ENCODE results near the gene CYGB.
"Not testable (repeated sequence)": the region's sequence is repeated elsewhere in the genome, so short reads cannot be mapped to it uniquely, and the experiment has no call there.

Gene CYGB

DNA sequence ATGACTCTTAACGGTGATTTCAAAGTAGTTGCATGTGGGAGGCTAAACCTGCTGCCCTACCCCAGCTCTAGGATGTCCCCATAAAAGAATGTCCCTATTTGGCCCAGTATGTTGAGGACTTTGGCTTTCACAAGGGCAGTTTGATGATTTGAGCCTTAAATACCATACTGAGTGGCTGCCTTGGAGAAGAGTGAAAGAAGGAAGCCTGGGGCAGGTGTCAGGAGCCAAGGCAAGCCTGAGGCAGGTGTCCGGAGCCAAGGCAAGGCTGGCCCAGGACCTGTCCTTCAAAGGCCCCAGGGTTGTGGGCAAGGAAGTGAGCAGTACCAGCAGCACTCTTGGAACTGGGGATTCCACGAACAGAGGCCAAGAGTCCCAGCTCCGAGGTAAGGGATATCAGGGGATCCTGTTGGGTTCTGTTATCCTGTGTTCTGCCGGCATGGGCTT lies 29.5 kb upstream of the CYGB start:
- DNase-seq: no peak

DNA sequence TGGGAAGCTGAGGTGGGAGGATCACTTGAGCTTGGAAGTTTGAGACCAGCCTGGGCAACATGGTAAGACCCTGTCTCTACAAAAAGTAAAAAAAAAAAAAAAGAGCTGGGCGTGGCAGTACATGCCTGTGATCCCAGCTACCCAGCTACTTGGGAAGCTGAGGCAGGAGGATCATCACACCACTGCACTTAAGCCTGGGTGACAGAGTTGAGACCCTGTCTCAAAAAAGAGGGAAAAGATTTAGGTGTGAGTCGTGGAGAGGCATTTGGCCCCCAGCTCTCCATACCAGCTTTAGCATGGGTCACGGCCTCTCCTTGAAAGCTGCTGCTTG lies 29.1 kb upstream of the CYGB start:
- no peak for DNase-seq

DNA sequence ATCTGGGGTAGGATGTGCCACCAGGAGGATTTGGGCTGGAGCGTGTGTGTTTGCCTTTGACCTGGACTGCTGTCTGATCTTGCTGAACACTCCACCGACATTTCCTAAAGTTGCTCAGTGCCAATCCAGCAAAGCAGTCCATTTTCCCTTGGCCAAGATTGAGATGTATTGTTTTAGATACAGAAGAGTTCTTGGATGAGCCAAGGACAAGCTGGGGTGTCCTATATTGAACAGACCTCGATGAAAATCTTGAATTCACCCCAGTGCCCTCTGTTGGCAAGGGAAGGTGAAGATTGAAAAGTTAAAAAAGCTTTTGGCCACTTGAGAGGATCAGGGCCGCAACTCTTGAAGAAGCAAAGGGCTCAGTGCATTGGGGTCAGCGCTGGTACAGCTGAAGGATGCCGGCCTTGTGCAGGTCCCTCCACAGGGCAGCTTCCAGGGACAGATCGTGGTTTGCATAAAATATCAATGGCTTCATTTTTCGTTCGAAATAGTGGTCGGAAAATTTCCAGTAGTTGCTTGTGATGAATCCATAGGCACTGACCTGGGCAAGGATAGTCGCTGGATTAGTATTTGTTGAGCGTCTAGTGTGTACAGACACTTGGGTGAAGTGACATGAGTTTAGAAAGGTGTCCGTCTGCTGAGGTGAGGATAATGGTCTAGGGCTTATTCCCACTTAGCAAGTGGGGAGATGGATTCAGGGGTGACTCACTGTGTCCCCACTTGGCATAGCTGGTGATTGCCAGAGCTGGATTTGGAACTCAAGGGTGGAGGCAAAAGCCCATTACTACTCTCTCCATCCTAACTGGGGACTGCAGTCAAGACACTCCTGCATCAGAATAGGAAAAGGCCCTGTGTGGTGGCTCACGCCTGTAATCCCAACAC lies 28.5 kb upstream of the CYGB start:
- no peak for DNase-seq

- DNase-seq: peak; percentile 66
Measured at GRCh38 chr17:76564991-76565727, 27.6 kb upstream of the CYGB start.

DNA sequence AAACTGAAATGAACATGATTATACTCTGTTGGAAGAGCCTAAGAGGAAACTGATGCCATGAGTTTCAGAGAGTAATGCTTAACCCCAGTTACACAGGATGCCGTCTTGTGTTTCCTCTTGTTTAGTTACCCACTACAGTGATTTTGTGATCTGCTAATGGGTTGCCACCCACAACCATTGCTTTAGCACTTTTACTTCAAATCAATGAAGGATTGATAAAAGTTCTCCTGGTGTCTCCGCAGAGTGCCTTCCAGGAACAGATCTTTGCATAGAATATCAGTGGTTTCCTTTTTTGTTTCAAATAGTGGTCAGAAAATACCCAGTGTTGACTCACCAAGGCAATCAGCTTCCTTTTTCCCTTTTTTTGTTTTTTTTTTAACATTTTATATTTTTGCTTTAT lies 25.9 kb upstream of the CYGB start:
- not testable (repeated sequence) for DNase-seq

DNA sequence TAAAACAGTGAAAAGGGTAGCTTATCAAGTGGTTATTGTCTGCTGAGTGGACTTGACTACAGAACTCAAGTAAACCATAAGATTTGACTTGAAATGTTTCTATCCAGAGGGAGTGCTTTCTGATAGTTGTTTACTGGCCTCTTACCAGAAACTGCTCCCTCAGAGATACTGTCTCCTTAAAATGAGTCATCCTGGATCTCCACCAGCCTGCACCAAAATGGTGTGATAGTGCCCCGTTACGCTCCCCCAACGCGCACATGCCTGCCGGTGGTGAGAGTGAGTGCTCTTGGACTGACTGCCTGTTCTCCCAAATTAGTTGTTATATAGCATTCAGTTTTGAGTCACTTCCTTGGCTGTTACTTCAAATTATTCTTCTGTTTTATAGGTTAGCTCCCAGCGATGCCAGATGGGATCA lies 25.2 kb upstream of the CYGB start:
- peak; percentile 91 for DNase-seq

GRCh38 chr17:76561799-76562268 lies 24.3 kb upstream of the CYGB start:
- DNase-seq: peak; percentile 77

- DNase-seq: no peak
Measured at GRCh38 chr17:76561332-76561731, 23.8 kb upstream of the CYGB start.

DNA sequence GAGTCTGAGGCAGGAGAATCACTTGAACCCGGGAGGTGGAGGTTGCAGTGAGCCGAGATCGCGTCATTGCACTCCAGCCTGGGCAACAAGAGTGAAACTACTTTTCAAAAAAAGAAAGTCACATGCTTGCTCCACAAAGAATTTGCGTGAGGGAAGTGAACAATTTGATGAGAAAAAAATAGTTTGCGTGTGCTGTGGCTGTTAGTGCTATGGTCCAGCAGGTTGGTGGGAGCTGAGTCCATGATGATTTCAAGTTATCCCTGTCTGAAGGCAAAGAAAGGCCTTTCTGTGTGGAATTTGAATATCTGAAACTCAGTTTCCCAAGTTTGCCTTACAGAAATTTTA lies 23.3 kb upstream of the CYGB start:
- no peak for DNase-seq

DNA sequence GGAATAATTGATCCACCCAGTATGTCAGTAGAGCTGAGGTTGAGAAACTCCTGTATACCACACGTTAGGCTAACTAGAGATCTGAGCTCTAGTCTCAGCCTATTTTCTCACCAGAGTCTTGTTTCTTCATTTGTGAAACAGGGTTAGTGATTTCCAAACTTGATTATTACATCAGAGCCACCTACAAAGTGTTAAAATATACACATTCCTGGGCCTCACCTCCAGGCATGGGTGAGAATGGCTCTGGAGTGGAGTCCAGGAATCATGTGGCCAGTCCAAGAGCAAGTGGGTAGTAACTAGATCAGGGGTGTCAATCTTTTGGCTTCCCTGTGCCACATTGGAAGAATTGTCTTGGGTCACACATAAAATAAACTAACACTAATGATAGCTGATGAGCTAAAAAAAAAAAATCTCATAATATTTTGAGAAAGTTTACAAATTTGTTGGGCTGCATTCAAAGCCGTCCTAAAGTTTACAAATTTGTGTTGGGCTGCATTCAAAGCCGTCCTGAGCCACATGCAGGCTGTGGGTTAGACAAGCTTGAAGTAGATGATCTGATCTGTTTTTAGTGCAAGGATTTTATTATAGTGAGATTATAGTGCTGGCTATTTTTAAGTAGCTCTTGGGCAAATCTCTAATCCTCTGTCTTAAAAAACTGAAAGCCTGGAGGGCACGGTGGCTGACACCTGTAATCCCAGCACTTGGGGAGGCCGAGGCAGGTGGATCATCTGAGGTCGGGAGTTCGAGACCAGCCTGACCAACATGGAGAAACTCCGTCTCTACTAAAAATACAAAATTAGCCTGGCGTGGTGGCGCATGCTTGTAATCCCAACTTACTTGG lies 22.7 kb upstream of the CYGB start:
- no peak for DNase-seq

- not testable (repeated sequence) for DNase-seq
Measured at GRCh38 chr17:76559460-76559859, 22.0 kb upstream of the CYGB start.

DNA sequence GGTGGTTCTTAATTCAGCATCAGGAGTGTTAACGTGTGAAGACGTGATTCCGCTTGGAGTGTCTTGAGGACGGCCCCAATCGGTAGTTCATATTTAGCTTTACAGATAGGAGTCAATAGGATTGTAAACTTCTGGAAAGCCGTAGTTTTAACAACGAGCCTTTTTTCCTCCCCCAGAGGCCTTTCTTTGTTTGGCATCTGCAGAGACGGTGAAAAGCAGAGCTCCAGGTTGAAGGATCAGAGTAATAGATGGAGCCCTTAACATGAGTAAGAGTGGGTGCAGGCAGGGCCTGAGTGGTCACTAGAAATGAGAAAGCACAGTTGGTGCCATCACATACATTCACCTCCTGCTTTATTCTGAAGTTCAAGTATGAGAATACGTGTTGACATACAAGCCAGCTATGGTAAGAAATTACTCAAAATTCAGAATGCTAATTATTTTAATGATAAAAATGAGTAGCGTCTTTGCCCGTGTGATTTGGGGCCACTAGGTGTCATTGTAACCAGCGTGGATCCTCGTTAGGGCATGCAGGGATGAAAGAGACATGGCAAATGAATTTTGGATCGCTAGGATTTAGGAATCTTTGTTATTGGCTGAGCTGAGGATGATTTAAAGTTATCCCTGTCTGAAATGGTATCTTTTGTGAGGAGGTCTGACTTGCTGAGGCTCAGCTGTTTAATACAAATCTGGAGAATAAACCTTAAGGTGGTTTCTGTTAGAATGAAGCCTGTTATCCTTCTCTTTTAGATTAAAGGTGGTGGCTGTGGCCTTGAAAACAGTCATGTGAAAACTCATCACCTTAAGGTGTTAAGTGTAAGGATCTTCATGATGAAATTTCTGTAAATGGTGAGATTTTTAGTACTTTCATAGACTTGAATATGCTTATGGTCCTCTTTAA lies 20.9 kb upstream of the CYGB start:
- peak; percentile 43 for DNase-seq

DNA sequence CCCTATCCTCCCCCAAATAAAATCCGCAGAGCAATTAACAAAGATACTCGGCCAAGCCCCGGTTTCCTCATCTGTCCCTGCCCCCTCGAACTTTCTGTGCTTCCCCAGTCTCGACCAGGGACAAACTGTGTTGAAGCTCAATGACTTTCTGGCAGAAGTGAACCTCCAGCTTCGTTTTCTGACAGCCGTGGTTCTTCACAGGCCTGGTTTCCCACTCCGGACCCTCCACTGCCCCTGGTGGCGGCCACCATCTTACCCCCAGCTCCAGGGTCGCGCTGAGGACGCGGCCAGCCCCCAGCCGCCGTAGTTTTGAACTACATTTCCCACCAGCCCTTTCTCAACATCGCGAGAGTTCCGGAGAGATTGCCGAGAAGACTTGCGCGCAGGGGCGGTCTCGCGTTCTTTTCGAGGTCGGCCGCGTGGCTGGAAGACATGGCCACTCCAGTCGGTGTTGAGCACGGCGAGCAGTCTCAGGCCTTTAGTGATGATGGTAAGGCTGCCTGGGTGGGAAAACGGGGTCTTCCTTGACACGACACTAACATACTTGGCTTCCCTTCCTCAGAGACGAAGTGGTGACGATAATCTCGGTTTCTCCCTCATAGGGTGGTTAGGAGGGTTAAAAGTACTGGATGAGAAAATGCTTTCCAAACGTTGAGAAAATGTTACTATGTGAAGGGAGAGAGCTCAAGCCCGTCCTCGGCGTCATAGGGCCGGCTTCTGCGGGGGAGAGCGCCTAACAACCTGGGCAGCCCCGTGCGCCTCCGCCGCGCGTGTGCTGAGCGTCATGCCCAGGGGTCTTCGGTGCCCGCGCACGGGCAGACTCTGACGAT lies 20.1 kb upstream of the CYGB start:
- DNase-seq: peak; percentile 97

GRCh38 chr17:76556765-76557367 lies 19.4 kb upstream of the CYGB start:
- no peak for DNase-seq

- no peak for DNase-seq
Measured at GRCh38 chr17:76554131-76554530, 16.6 kb upstream of the CYGB start.

DNA sequence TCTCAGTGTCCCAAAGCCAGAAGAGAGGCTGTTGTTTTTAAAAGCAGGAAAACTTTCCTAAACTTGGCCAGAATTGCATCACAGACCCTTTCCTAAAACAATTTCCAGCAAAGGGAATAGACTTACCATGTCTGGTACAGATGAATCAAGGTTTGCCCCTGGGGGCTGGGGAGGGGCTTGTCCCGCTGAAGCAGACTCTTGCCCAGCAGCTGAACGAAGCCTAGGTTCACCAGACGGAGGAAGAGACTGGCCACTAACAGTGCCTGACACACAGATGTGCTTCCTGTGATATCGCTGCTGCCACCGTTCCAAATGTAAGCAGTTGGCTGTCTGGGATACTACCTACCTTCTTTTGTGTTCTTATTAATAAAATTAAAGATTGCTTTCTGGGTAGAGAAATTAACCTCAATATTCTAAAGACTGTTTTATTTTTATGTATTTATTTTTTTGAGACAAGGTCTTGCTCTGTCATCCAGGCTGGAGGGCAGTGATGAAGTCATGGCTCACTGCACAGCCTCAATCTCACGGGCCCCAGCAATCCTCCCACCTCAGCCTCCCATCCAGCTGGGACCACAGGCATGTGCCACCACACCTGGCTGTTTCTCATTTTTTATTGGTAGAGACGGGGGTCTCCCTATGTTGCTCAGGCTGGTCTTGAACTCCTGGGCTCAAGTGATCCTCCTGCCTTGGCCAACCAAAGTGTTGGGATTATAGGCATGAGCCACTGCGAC lies 15.8 kb upstream of the CYGB start:
- no peak for DNase-seq

DNA sequence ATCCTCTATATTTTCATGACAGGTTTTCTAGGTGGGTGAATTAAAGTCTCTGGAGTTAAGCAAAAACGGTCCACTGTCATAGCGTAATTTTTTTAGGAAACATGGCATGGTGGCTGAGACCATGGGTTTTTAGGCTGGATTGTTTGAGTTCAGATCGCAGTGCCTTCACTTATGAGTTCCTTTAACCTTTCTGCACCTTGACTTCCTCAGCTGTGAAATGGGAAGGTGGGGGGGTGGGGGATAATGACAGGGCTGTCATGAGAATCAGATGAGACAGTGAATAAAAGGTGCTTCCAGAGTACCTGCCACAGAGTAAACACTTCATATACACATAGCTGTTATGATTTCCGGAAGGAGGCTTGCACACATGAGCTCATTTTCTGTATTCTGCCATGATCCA lies 14.2 kb upstream of the CYGB start:
- no peak for DNase-seq

DNA sequence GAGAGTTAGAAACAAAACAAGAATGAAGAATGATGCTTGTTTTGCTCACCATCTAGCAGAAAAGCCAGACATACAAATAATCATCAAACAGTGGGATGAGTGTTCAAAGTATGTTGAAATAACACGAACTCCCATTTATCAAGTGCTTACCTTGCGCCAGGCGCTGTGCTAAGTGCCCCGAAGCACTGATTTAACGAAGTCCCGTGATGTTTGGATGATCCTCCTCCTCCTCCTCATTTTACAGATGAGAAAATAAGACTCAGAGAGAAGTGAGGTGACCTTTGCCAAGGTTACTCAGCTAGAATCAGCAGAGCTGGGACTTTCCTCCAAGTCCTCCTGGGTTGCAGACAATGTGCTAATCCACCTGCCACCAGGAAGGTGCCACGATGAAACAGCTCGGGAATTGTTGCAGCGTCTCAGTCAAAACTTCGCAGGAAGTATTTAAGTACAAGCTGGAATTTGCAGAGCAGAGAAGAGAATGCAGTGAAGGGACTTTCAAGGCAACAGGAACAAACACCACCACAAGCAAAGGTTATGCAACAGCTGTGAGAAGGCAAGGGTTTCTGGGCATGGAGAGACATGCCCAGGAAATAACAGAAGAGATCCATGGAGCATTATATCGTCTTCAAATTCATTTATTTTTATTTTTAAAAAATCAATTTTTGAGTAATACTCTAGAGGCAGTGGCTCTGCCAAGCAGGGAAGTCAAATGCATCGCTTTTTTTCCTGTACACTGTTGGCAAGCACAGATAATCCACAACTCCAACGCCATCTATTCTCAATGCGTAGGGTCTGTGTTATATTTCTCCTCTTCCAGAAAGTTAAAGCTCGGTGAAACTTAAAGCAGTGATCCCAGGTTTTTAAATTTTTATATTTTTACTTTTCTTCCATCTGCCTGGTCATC lies 13.5 kb upstream of the CYGB start:
- DNase-seq: no peak

DNA sequence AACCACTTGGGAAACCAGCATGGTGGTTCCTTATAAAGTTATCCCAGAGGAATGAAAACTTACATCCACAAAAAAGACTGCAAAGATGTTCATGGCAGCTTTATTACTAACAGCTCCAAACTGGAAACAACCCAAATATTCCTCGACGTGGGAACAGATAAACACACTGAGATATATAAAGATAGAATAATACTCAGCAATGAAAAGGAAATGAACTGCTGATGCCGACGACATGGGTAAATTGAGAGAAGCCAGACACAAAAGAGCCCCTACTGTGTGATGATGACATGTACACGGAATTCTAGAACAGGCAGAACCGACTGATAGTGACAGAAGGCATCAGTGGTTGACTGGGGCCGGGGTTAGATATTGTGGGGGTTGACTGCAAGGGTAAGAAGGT lies 12.0 kb upstream of the CYGB start:
- DNase-seq: no peak

Data from fibroblast of skin of right biceps (primary cell).